Measurements from ENCODE around the gene TYK2.

The TYK2 gene

DNA sequence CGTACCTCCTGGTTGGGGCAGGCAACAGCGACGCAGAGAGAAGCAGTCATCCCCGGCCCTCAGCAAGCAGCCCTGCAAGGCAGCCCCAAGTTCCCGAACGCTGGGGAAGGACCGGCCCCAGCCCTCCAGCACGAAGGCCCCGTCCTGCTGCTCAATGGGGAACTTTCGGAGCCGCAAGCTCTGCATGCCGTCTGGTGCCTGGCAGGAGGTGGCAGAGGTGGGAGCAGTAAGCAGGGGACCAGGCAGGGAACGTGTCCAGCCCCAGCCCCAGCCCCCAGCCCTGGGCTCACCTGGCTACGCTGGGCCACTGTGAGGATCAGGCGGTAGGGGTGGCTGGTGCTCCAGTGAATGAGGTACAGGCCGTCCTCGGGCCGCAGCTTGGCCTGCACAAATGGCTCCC is 18.1 kb downstream of the TYK2 start:
- no peaks in the 10 kb centered on the region for H3K4me1 Mint-ChIP-seq
- DNase-seq: no peak
- no peak overlapping the region for H3K27ac Mint-ChIP-seq
- no peak for TF ChIP-seq CTCF (IDR thresholded peaks at IDR 0.05)
- no peaks in the 10 kb centered on the region for H3K27me3 Mint-ChIP-seq (ENCODE audit: low read depth, poor library complexity)
- no peak overlapping the region for H3K4me3 Mint-ChIP-seq
- H3K9me3 Mint-ChIP-seq: no peaks in the 10 kb centered on the region
- peaks cover 23% of the 10 kb centered on the region for H3K36me3 Mint-ChIP-seq (ENCODE audit: low read depth)

- Mint-ChIP-seq H3K9me3 (no peaks in the 10 kb centered on the region), H3K27ac (no peak overlapping the region), H3K4me3 (no peak overlapping the region), H3K36me3 (ENCODE audit: low read depth) (peaks cover 19% of the 10 kb centered on the region), H3K27me3 (ENCODE audit: low read depth, poor library complexity) (no peaks in the 10 kb centered on the region), H3K4me1 (no peaks in the 10 kb centered on the region)
- TF ChIP-seq CTCF (IDR thresholded peaks at IDR 0.05): no peak
- DNase-seq: no peak
Observed at GRCh38 chr19:10361569-10362011, 18.8 kb downstream of the TYK2 start.

- Mint-ChIP-seq H3K27ac (no peak overlapping the region), H3K36me3 (ENCODE audit: low read depth) (peaks cover 23% of the 10 kb centered on the region), H3K9me3 (no peaks in the 10 kb centered on the region), H3K4me1 (peaks cover 23% of the 10 kb centered on the region), H3K27me3 (ENCODE audit: low read depth, poor library complexity) (no peaks in the 10 kb centered on the region), H3K4me3 (no peak overlapping the region)
- TF ChIP-seq CTCF (IDR thresholded peaks at IDR 0.05): no peak
- DNase-seq: no peak
Observed at GRCh38 chr19:10356431-10356830, 23.9 kb downstream of the TYK2 start.

GRCh38 chr19:10353793-10354391 is 26.5 kb downstream of the TYK2 start:
- Mint-ChIP-seq H3K27ac (peak overlapping the region; percentile 99), H3K27me3 (ENCODE audit: low read depth, poor library complexity) (no peaks in the 10 kb centered on the region)

DNA sequence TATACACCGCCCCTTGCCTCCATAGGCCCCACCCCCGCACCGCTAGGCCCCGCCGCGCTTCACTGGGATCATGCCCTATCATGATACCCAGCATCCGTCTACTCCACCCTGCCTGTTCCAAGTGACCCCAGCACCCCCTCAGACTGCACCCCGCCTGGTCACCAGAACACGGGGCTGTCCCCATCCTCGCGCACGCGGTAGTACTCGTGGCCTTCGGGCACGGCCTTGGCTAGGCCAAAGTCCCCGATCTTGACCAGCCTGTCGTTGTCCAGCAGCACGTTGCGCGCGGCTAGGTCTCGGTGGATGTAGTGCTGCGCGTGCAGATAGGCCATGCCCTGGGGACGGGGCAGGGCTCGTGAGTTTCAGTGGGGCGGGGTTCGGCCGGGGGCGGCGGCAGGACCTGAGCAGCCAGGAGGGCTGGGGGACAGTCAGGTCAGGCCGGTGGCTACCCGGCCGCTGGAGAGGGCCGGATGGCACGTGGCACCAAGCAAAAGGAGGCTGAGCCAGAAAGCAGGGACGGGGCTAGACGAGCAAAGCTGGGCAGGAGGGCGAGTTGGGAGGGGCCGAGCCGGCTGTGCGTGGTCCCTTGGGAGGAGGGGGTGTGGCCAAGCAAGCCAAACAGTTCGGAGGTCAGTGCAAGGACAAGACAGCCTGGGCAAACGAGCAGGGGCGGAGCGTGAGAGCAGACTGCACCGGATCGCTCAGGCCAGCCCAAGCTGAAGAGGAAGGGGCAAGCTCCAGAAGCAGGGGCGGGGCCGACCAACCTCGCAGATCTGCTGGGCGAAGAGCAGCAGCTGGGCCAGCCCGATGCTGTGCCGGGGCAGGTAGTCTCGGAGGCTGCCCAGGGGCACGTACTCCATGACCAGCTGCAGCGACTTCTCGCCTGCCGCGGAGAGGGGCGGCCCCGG is 27.4 kb downstream of the TYK2 start:
- TF ChIP-seq CTCF (IDR thresholded peaks at IDR 0.05): no peak
- Mint-ChIP-seq H3K36me3 (ENCODE audit: low read depth) (peaks cover 18% of the 10 kb centered on the region), H3K27ac (peak overlapping the region; percentile 99), H3K4me1 (peaks cover 23% of the 10 kb centered on the region), H3K27me3 (ENCODE audit: low read depth, poor library complexity) (peaks cover 5% of the 10 kb centered on the region), H3K9me3 (no peaks in the 10 kb centered on the region), H3K4me3 (peak overlapping the region; percentile 80)
- peak; percentile 94 for DNase-seq

More at GRCh38 chr19:10353793-10354391, 26.5 kb downstream of the TYK2 start:
- Mint-ChIP-seq H3K9me3 (no peaks in the 10 kb centered on the region), H3K4me1 (peaks cover 23% of the 10 kb centered on the region), H3K36me3 (ENCODE audit: low read depth) (peaks cover 18% of the 10 kb centered on the region), H3K4me3 (peak overlapping the region; percentile 80)
- no peak for TF ChIP-seq CTCF (IDR thresholded peaks at IDR 0.05)
- DNase-seq: peak; percentile 99
